ENCODE measurements around the gene AKAP6. TPM values are rescaled to one million over a fixed set of nuclear protein-coding genes. Genes with fewer than 3 reads are reported as not detected.

Gene AKAP6
- total RNA-seq, 1 experiment from 2014 or later: 1.9 TPM

GRCh38 chr14:32827514-32827913 lies 498.4 kb downstream of the AKAP6 start:
- no peaks in the 10 kb centered on the region for H3K4me1 ChIP-seq (ENCODE audit: control insufficient read depth in 1 of 2, insufficient read depth in 2 of 2, low read length in 2 of 2)
- TF ChIP-seq ZFX (IDR thresholded peaks at IDR 0.05): no peak
- TF ChIP-seq, protein P1, sequence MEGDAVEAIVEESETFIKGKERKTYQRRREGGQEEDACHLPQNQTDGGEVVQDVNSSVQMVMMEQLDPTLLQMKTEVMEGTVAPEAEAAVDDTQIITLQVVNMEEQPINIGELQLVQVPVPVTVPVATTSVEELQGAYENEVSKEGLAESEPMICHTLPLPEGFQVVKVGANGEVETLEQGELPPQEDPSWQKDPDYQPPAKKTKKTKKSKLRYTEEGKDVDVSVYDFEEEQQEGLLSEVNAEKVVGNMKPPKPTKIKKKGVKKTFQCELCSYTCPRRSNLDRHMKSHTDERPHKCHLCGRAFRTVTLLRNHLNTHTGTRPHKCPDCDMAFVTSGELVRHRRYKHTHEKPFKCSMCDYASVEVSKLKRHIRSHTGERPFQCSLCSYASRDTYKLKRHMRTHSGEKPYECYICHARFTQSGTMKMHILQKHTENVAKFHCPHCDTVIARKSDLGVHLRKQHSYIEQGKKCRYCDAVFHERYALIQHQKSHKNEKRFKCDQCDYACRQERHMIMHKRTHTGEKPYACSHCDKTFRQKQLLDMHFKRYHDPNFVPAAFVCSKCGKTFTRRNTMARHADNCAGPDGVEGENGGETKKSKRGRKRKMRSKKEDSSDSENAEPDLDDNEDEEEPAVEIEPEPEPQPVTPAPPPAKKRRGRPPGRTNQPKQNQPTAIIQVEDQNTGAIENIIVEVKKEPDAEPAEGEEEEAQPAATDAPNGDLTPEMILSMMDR (IDR thresholded peaks at IDR 0.05 in 2 of 3, conservative IDR thresholded peaks at IDR 0.05 in 1 of 3; ENCODE audit: borderline replicate concordance in 1 of 3, insufficient read depth in 1 of 3, low read depth in 2 of 3, low read length in 2 of 3): no peak
- no peak overlapping the region for H3K4me3 ChIP-seq (replicated peaks in 1 of 2; ENCODE audit: low read depth in 1 of 2, low read length in 2 of 2)
- RAD21 ChIA-PET (ENCODE audit: low non-redundant PET in 1 of 2, low total read pairs in 2 of 2, uncharacterized antibody in 2 of 2, unreplicated experiment in 2 of 2): no interaction called here
- POLR2A ChIA-PET: no interaction called here
- H3K27me3 ChIP-seq (ENCODE audit: insufficient read depth, low read length): no peaks in the 10 kb centered on the region; the same call in none of the 2 replicates
- no peak overlapping the region for H3K9ac ChIP-seq (ENCODE audit: low read length)
- no peaks in the 10 kb centered on the region for H4K20me1 ChIP-seq (ENCODE audit: insufficient read depth)
- no peaks in the 10 kb centered on the region for H3K9me3 ChIP-seq (ENCODE audit: control insufficient read depth in 1 of 2, insufficient read depth in 1 of 2, low read depth in 1 of 2, low read length in 2 of 2)
- H3K9me2 ChIP-seq (ENCODE audit: insufficient read depth): no peaks in the 10 kb centered on the region
- BruUV-seq (replicated peaks): no TSS peak
- H3K27ac ChIP-seq (ENCODE audit: low read depth, low read length): no peak overlapping the region
- H3K4me2 ChIP-seq (ENCODE audit: low read length): no peak overlapping the region
- H3K79me2 ChIP-seq (ENCODE audit: insufficient read depth, low read length): no peaks in the 10 kb centered on the region
- DNase-seq (ENCODE audit: low read depth, low spot score) (no peak), ATAC-seq (no peak)
- H2AFZ ChIP-seq (ENCODE audit: low read depth, low read length, poor library complexity, severe bottlenecking): no peak overlapping the region
- CTCF ChIA-PET: no interaction called here
- no peaks in the 10 kb centered on the region for H3K36me3 ChIP-seq (ENCODE audit: control insufficient read depth in 1 of 2, insufficient read depth in 2 of 2, low read length in 2 of 2)
- intact Hi-C loops (cut with micrococcal nuclease): no loop called here

DNA sequence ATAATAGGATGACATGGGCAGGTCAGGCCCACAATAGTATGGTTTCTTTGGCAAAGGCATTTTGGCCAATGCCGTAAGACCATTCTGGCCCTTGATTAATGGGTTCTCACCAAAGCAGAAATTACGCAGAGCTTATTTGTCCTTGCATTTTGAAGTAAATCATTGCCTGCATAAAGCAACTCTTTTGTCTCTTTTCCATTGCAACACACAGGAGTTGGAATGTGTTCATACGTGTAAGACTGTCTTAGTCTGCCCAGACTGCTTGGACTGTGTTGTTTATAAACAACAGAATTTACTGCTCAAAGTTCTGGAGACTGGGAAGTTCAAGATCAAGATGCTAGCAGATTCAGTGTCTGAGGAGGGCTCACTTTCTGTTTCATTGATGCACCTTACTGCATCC lies 506.8 kb downstream of the AKAP6 start:
- H3K27ac ChIP-seq (ENCODE audit: low read depth, low read length): no peak overlapping the region
- H3K36me3 ChIP-seq (ENCODE audit: control insufficient read depth in 1 of 2, insufficient read depth in 2 of 2, low read length in 2 of 2): no peaks in the 10 kb centered on the region
- ChIA-PET CTCF (no interaction called here), RAD21 (ENCODE audit: low non-redundant PET in 1 of 2, low total read pairs in 2 of 2, uncharacterized antibody in 2 of 2, unreplicated experiment in 2 of 2) (no interaction called here), POLR2A (no interaction called here)
- no peaks in the 10 kb centered on the region for H3K79me2 ChIP-seq (ENCODE audit: insufficient read depth, low read length)
- no peaks in the 10 kb centered on the region for H4K20me1 ChIP-seq (ENCODE audit: insufficient read depth)
- TF ChIP-seq JUND (IDR thresholded peaks at IDR 0.05): no peak
- no peak for TF ChIP-seq EGR1 (IDR thresholded peaks at IDR 0.05; ENCODE audit: low read depth)
- no peak for TF ChIP-seq CEBPB (IDR thresholded peaks at IDR 0.05; ENCODE audit: low read depth)
- no peak for TF ChIP-seq ELF1 (IDR thresholded peaks at IDR 0.05; ENCODE audit: borderline replicate concordance, low read depth)
- TF ChIP-seq ZNF274 (IDR thresholded peaks at IDR 0.05; ENCODE audit: low read depth, low read length): no peak
- no peak for TF ChIP-seq EZH2phosphoT487 (IDR thresholded peaks at IDR 0.05; ENCODE audit: borderline replicate concordance)
- no peak for TF ChIP-seq POLR2A (IDR thresholded peaks at IDR 0.05; ENCODE audit: borderline replicate concordance, extremely low read depth, insufficient read depth, insufficient read length)
- TF ChIP-seq EZH2 (IDR thresholded peaks at IDR 0.05): no peak
- TF ChIP-seq POLR2AphosphoS5 (IDR thresholded peaks at IDR 0.05; ENCODE audit: low read depth, low read length): no peak
- TF ChIP-seq SP1 (IDR thresholded peaks at IDR 0.05; ENCODE audit: low read depth): no peak
- no peak for TF ChIP-seq YY1 (IDR thresholded peaks at IDR 0.05; ENCODE audit: extremely low read depth, insufficient replicate concordance, low read depth, low read length)
- TF ChIP-seq SRF (IDR thresholded peaks at IDR 0.05; ENCODE audit: low read depth): no peak
- no peak for TF ChIP-seq CBX3 (IDR thresholded peaks at IDR 0.05; ENCODE audit: low read depth)
- TF ChIP-seq ZBTB33 (IDR thresholded peaks at IDR 0.05; ENCODE audit: extremely low read depth, insufficient replicate concordance, low read length): no peak
- intact Hi-C loops (cut with micrococcal nuclease): no loop called here
- H3K4me1 ChIP-seq (ENCODE audit: control insufficient read depth in 1 of 2, insufficient read depth in 2 of 2, low read length in 2 of 2): no peaks in the 10 kb centered on the region
- ATAC-seq: no peak
- H3K9ac ChIP-seq (ENCODE audit: low read length): no peak overlapping the region
- DNase-seq (ENCODE audit: low read depth, low spot score): no peak
- H3K4me2 ChIP-seq (ENCODE audit: low read length): no peak overlapping the region
- no peaks in the 10 kb centered on the region for H3K9me3 ChIP-seq (ENCODE audit: control insufficient read depth in 1 of 2, insufficient read depth in 1 of 2, low read depth in 1 of 2, low read length in 2 of 2)
- 0 out of 2 replicates have a peak, but pooled peaks cover 5% of the 10 kb centered on the region for H3K27me3 ChIP-seq (ENCODE audit: insufficient read depth, low read length)
- no peak overlapping the region for H3K4me3 ChIP-seq (replicated peaks in 1 of 2; ENCODE audit: low read depth in 1 of 2, low read length in 2 of 2)
- BruUV-seq (replicated peaks): no TSS peak
- H2AFZ ChIP-seq (ENCODE audit: low read depth, low read length, poor library complexity, severe bottlenecking): no peak overlapping the region
- no peaks in the 10 kb centered on the region for H3K9me2 ChIP-seq (ENCODE audit: insufficient read depth)
